Activated T-helper 1 cell treated with anti-CD3 and anti-CD28 coated beads, Interleukin-2, amount 50 U/mL, for 16 hours (primary cell): ENCODE measurements around the gene CFAP52.
"Not testable (repeated sequence)": the region's sequence is repeated elsewhere in the genome, so short reads cannot be mapped to it uniquely, and the experiment has no call there.

Experiments used
- DNase-seq, 2 donors: peaks; one replicate each; pipeline ENCODE4 v3.0.0-alpha.2; 2020; ENCODE audit warnings: low read depth in 1 of 2, low spot score in 1 of 2

CFAP52 gene, protein sequence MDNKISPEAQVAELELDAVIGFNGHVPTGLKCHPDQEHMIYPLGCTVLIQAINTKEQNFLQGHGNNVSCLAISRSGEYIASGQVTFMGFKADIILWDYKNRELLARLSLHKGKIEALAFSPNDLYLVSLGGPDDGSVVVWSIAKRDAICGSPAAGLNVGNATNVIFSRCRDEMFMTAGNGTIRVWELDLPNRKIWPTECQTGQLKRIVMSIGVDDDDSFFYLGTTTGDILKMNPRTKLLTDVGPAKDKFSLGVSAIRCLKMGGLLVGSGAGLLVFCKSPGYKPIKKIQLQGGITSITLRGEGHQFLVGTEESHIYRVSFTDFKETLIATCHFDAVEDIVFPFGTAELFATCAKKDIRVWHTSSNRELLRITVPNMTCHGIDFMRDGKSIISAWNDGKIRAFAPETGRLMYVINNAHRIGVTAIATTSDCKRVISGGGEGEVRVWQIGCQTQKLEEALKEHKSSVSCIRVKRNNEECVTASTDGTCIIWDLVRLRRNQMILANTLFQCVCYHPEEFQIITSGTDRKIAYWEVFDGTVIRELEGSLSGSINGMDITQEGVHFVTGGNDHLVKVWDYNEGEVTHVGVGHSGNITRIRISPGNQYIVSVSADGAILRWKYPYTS

DNA sequence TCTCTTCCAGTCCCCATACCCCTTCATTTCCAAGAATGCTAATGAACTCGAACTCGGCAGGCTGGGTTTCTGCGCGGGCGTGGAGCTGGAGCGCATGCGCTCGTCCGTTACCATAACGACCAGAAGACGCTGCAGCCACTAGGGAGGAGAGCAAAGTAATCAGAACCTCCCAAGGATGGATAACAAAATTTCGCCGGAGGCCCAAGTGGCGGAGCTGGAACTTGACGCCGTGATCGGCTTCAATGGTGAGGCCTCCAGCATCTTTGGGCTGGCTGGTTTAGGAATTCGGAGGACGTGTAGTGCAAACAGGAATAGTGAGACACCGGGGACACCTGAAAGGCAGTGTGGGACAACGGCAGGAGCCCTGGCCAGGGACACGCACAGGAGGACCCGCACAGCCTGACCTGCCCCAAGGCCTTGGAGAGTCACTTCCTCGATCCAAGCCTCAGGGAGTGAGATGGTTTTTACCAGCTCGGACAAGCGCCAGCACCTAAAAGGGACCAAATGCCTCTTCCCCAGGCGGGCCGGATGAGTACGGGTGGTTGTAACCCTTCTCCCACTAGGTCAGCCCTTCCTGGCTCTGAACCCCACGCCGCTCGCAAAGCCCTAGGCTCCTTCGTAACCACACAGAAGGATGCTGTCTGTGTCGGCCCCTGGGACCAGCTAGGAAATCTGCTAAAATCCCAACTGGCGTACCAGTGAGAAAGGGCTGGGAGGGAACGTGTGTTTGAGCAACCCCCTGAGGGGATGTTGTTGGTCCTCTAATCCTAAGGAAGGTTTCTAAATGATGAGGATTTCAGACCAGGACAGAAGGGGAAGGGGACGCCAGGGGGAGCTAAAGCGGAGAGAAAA lies at the start of gene CFAP52:
Gene CFAP52 (plus strand): TSS at position 122 of the 852 bp plus-strand sequence. CDS start 54 bp downstream, at position 176.
- DNase-seq: peak; percentile 43 to 63

DNA sequence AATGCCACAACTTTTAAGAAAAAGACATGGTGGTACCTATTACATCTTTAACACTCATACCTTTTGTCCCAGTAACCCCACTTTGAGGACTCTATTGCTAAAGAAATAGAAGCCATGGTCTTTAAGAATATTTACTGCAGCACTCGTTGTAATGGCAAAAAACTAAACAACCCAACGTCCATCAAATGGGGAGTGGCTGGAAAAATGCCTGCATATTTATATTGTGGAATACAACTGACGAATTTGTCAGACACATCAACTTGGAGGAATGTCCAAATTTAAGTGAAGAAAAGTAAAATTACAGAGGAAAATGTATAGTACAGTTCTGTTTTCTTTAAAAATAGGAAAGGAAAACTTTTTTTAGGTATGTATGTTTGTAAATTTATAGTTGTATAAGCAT lies 48.7 kb upstream of the CFAP52 start:
- no peak for DNase-seq

DNA sequence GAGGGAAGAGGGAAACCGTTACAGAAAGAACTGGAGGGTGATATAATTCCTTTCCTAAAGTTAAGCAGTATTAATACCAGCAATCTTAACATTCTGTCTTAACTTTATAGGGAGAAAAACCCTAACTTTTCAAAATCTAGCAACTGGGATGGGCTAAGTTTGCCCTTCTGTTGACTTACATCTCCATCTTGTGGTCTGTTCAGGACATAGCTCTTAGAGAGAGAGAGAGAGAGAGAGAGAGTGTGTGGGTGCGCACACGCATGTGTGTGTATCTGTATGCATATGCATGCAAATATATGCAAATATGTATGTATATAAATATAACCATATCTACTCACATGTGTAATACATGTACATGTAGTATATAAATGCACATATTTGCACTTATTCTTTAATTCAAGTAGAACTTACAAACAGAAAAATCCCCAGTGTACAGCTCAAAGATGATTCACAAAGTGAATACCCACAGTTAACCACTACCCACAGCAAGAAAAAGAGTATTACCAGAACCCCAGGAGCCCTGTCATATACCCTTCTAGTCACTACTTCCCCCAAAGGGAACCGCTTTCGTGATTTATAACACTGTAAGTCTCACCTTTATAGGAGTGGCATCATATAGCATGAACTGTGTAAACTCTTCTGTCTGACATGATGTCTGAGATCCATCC lies 47.3 kb upstream of the CFAP52 start:
- no peak for DNase-seq

DNA sequence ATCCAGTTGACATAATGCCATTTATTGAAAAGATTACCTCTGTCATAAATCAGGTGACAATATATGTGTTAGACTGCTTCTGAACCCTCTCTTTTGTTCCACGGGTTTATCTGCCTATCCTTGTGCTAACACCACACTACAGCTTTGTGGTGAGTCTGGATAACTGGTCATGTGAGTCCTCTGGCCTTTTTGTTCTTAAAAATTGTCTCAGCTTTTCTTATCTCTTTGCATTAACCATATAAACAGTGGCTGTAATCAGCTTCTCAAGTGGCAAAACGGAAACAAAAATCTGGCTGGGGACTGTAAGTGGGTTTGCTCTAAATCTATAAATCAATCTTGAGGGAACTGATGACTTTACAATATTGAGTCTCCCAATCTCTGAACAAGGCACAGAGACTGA lies 45.4 kb upstream of the CFAP52 start:
- DNase-seq: no peak

DNA sequence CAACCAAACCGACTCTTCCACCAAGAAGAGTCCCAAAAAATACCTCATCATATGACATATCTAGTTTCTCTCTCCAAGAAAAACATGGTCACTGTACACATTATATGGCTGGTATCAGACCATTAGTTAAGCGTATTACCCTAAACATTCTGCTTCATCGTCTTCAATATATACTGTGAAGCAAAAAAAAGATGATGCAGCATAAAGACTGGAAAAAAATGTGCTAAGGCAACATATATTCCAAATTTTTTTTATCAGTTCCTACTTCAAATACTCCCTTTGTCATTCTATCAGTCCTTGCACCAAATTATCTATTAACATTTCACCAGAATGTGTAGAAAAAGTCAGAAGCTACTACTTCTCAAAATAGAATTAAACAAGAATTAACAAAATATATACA lies 43.7 kb upstream of the CFAP52 start:
- DNase-seq: no peak

DNA sequence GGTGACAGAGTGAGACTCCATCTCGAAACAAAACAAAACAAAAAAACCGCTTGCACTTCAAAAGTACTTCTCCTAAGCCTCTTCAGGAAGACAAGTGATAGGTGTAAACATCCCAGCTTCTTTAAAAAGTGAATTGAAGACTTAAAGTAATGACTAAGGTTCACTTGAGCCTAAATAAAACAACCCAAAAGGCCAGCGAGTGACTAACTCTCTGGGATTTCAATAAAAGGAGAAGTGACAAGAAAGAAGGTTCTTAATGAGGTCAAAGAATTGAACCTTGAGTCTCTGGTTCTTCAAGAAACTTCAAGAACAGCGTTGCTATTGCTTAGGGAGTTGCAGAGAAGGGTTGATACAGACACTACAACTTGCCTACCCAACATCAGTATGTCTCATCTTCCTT lies 43.0 kb upstream of the CFAP52 start:
- no peak for DNase-seq

DNA sequence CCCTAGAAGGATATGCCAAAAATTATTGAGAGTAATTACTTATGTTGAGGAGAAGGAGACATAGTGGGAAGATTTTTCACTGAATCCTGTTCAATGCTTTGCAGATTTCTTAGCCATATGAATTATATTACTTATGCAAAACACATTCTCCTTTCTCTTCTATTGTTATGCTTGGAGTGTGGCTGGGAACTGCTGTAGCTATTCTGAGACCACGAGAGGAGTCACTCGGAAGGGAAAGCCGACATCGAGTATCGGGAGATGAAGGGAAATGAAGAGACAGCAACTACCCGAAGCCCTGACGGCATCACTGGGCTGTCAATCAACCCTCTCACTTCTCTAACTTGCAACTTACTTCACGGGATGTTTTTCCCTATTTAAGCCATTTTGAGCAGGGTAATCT lies 40.4 kb upstream of the CFAP52 start:
- no peak for DNase-seq

DNA sequence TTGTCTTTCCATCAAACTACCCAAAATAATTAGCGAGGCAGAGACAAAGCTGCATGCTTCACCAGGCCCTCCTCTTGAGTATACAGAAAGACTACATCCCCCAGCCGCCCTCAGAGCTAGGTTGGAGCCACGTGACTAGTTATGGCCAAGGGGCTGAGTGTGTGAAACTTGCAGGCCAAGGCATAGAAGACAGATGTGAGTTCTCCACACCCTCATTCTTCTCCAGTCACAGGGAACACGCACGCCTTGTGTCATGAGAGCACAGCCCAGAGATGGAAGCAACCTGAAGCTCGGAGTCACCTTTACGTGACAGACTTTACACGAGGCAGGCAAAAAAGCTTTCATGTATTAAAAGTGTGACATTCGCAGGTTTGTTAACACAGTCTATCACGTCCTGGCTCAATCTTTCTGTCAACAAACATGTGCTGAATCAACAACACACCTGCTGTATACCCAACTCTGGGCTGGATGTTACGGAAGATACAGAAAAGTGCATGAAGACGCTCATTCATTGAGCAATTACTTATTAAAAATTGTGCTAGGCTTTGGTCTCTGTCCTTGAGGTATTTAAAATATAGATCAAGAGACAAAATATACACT lies 39.2 kb upstream of the CFAP52 start:
- DNase-seq: no peak

DNA sequence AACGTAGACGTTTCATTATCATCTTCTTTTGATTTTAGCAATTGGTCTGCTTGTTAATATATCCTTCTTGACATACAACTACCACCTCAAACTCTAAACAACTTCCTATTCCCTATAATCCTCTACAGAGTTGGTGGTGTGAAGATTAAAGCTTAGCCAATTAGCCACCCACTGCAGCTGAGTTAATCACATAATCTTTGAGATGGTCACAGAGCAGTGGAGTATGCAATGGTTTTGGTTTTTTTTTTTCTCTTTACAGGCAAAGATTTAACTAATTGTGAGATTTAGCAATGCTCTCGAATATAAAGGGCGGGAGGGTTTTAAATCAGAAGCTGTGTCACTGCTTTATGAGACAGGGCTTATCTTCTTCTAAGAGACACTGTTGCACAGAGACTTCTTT lies 37.8 kb upstream of the CFAP52 start:
- DNase-seq: no peak

DNA sequence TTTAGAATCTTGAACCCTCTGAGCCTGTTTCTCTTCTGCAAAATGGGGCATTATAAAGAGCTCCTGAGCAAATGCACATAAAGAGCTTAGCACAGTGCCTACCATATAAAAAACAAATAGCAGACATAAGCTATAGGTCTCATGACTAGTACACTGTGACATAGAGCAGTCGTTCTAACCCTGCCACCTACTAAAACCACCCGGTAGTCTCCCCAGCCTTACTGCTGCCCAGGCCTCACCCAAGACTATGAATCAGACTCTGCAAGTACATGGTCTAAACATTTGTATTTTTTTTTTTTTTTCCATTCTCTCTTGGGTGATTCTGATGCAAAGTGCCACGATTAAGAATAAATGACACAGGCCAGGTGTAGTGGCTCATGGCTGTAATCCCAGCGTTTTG lies 34.7 kb upstream of the CFAP52 start:
- DNase-seq: no peak

DNA sequence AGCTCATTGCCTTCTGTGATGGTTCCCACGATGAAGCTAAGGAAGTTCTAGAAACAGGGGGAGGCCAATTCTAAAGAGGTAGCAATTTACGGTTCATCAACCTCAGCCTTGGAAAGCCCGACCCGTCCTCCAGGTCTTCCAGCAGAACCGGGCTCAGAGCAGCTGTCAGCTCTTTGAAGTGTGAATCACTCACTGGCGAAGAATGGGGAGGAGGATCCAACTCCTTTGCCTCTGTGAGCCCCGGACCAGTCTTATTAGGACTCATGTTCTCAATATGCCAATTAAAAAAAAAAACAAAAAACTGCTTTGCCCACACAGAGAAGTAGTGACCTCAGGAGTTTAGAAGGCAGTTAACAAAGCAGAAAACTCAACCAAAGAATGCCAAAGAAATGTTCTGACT lies 32.2 kb upstream of the CFAP52 start:
- DNase-seq: no peak

DNA sequence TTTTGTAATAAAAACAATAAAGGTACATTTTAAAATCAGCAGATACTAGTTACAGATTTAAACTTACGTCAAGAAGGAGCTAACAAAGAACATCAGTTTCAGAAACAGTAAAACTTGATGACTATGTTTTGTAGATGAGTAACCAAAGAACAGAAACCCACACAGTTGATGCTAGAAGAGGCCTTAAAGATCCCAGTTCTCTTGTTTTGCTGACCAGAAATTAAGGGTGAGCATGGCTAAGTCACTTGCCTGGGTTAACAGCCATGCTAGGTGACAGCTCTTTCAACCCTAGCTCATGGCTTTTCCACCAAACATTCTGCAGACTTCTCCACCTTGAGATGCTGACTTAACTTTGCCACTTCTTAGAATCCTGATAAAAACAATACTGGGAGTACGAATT lies 27.2 kb upstream of the CFAP52 start:
- DNase-seq: no peak

DNA sequence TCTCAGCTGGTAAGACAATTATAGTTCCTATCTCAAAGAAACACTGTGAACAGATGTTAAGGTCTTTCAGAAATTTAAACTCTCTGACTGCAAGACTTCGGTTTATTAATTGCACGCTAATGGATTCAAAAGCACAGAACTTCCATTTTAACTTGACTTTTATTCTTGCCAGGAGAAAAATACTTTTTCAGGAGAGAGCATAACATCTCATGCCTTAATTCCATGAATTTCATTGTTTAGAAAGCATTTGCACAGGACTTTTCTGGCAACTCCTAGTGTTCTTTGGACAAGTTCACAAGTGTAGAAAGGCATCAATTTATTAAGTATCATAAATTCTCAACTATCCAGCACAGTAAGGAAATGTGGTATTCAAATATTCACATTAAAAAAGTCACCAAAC lies 23.3 kb upstream of the CFAP52 start:
- no peak for DNase-seq

DNA sequence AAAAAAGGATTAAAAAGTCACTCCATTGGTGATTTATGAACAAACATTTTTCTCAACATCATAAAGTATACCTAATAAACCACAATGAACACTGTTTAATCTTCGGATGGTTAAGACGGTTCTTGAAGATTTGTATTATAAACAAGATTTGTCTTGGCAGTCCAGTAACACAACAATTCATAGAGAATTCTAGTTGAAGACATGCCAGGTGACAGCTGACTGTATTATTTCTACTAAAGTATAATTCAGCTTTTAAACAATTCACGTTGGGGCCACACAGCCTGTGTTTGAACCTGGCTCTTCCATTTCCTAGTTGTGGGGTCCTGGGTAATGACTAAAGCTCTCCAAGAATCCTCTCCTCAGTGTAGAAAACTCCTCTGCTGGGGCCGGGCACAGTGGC lies 22.8 kb upstream of the CFAP52 start:
- DNase-seq: no peak

DNA sequence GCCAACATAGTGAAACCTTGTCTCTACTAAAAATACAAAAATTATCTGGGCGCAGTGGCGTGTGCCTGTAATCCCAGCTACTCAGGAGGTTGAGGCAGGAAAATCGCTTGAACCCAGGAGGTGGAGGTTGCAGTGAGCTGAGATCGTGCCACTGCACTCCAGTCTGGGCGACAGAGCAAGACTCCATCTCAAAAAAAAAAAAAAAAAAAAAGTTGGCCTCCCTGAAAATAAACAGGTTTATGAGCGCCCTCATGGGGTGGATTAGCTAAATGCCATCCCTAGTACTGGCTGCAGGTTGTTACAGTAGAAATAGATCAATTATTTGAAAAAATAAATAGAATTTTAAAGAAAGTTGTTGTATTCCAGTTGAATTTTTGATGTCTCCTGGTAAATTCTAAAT lies 21.7 kb upstream of the CFAP52 start:
- not testable (repeated sequence) for DNase-seq

DNA sequence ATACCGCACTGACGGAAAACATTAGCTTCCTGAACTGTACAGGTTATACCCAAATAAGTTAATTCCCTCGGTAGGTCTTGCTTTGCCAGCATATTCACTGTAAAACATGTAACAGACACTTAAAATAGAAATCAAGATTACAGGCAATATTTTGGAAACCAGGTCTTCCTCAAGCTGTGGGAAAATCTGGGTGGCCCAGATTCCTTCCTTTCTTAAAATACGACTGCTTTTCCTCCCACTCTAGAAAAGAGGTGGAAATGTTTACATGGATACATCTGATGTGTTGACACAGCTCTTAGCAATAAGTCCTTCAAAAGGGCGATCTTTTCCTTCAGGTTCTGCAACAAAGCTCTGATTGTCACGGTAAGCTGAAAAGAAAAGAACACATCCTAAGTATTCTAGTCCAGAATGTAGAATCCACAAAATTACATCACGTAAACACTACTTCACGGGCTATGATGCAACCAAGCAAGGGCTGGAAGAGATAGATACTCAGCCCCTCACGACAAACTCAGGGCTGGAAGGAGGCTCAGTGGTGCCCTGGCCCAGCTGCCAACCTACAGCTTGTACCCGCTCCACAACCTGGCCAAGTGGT lies 19.2 kb upstream of the CFAP52 start:
- no peak for DNase-seq

DNA sequence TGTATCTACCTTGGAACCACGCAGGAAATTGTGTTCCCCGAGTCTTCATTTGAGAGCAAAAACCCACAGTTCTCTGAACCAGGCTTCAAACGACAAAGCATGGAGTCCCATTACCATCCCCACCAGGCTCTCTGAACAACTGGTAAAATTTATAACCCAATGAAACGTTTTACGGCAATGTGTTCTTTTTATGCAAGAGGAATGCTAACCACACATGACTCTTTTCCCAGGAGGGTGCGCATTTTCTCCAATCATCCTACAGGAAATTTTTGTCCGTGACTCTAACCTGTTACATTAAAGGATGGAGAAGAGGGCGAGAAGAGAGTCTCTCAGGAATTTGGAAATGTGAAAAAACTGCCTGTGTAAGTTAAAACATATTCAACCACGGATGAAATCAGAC lies 18.6 kb upstream of the CFAP52 start:
- no peak for DNase-seq

DNA sequence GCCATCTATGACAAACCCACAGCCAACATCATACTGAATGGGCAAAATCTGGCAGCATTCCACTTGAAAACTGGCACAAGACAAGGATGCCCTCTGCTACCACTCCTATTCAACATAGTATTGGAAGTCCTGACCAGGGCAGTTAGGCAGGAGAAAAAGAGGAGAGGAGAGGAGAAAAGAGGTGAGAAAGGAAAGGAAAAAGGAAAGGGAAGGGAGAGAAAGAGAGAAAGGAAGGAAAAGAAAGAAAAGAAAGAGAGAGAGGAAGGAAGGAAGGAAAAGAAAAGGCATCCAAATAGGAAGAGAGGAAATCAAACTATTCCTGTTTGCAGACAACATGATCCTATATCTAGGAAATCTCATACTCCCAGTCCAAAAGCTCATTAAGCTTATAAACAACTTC lies 12.3 kb upstream of the CFAP52 start:
- no peak for DNase-seq

DNA sequence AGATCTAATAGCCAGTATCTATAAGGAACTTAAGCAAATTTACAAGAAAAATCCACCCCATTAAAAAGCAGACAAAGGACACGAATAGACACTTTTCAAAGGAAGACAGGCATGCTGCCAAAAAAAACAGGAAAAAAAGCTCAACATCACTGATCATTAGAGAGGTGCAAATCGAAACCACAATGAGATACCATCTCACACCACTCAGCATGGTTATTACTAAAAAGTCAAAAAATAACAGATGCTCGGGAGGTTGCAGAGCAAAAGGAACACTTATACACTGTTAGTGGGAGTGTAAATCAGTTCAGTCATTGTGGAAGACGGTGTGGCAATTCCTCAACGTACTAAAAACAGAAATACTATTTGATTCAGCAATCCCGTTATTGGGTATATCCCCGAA lies 10.4 kb upstream of the CFAP52 start:
- DNase-seq: no peak

DNA sequence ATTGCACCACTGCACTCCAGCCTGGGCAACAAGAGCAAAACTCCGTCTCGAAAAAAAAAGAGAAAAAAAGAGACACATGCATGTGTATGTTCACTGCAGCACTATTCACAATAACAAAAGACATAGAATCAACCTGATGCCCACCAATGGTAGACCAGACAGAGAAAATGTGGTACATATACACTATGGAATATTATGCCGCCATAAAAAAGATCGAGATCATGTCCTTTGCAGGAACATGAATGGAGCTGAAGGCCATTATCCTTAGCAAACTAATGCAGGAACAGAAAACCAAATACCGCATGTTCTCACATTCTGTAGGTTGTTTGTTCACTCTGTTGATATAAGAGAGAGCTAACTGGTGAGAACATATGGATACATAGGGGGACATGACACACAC lies 9.7 kb upstream of the CFAP52 start:
- not testable (repeated sequence) for DNase-seq

DNA sequence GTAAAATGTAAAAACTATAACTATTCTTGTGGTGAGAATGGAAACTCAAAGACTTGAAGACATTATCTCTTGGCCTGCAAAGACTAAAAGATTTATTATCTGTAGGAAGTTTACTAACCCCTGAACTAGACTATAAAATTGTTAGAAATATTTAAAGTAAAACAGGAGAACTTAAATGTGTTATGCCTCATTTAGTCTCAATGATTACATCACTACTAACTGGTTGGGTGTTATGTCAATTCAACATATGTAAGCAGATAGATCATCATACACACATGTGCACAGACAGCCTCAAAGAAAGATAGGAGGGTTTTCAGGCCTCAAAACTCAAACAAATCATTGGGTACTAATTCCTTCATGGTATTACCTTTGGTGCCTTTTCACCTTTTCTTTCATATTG lies 8.4 kb upstream of the CFAP52 start:
- DNase-seq: no peak
